ENCODE data around the gene FNDC3A. TPM values are rescaled to one million over a fixed set of nuclear protein-coding genes. Genes with fewer than 3 reads are reported as not detected.

The FNDC3A gene
- total and polyA plus RNA-seq, 2 experiments from 2014 or later: 21.9 to 73.5 TPM

DNA sequence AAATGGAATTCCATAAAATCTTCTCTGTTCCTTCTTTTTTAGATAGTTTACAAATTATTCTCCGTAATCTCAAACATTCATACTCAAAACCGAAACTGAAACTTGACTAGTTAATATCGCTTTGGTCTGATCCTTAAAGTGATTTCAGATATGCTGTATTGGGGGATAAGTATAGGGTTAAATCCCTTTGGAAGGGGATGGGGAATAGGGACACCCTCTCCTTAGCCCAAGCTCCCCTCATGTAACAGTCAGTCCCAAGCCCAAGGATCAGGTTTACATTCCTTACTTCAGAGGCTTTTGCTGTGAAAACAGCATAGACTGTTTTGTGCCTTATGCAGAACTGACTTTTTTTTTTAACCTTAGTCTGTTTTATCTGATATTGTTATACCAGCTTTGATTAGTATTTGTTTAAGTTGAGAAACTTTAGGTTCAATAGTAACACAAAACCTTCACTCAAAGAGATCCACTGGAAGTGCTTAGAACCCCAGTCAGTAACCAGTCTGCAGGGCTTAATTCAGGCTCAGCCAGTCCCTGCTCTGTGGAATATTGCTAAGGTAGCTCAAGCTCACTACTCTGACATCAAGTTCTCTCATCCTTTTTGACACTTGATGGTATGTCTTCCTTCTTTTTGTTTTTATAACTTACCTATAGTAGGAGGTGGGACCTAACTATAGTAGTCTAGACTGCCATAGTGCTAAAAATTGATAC is 282.5 kb downstream of the FNDC3A start:
- no peak overlapping the region for H3K4me3 ChIP-seq
- no peak overlapping the region for H3K27ac ChIP-seq
- 98% methylated on average over 3 of the region's 3 CpGs for WGBS (ENCODE audit: low lambda C conversion rate, missing lambda C conversion rate)
- no peaks in the 10 kb centered on the region for H3K9me3 ChIP-seq (ENCODE audit: low read depth)
- no peaks in the 10 kb centered on the region for H3K4me1 ChIP-seq (ENCODE audit: insufficient read depth)
- H3K9me2 ChIP-seq (replicated peaks; ENCODE audit: insufficient read depth): no peaks in the 10 kb centered on the region
- DNase-seq (ENCODE audit: low spot score): no peak
- no peaks in the 10 kb centered on the region for H4K20me1 ChIP-seq (ENCODE audit: insufficient read depth, poor library complexity, severe bottlenecking)
- H3K4me2 ChIP-seq: no peak overlapping the region
- H3K27me3 ChIP-seq: no peaks in the 10 kb centered on the region
- no peak overlapping the region for H2AFZ ChIP-seq
- no peaks in the 10 kb centered on the region for H3K79me2 ChIP-seq
- TF ChIP-seq EZH2 (IDR thresholded peaks at IDR 0.05; ENCODE audit: borderline replicate concordance) (no peak), EZH2phosphoT487 (IDR thresholded peaks at IDR 0.05; ENCODE audit: low read depth, severe bottlenecking, unreplicated experiment) (no peak)
- TF ChIP-seq, protein P1, sequence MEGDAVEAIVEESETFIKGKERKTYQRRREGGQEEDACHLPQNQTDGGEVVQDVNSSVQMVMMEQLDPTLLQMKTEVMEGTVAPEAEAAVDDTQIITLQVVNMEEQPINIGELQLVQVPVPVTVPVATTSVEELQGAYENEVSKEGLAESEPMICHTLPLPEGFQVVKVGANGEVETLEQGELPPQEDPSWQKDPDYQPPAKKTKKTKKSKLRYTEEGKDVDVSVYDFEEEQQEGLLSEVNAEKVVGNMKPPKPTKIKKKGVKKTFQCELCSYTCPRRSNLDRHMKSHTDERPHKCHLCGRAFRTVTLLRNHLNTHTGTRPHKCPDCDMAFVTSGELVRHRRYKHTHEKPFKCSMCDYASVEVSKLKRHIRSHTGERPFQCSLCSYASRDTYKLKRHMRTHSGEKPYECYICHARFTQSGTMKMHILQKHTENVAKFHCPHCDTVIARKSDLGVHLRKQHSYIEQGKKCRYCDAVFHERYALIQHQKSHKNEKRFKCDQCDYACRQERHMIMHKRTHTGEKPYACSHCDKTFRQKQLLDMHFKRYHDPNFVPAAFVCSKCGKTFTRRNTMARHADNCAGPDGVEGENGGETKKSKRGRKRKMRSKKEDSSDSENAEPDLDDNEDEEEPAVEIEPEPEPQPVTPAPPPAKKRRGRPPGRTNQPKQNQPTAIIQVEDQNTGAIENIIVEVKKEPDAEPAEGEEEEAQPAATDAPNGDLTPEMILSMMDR (IDR thresholded peaks at IDR 0.05; ENCODE audit: poor library complexity): no peak
- peaks cover 13% of the 10 kb centered on the region for H3K36me3 ChIP-seq (replicated peaks; ENCODE audit: insufficient read depth, low read depth)

Small RNAs within 50 kb of the gene (small RNA-seq; reads per million reads assigned to genes)
- 0.12 reads per million for gene COX7CP1
- not detected for gene RNU6-60P
- not detected for gene RNY3P2

Other genes with a start within 250 kb of the FNDC3A start
- gene MLNR, start 244.4 kb downstream of the FNDC3A start, total RNA-seq: not detected in 2 replicates
- not detected in 2 replicates for gene MLNR, start 244.4 kb downstream of the FNDC3A start, polyA plus RNA-seq

All from hepatocyte (in vitro differentiated cells).